CD14-positive monocyte (primary cell): ENCODE measurements around the gene ZNF423. TPM values are rescaled to one million over a fixed set of nuclear protein-coding genes. Genes with fewer than 3 reads are reported as not detected.

ENCODE experiments used
- DNase-seq, 3 donors: peaks; one replicate each; pipeline ENCODE4 v3.0.0-alpha.2; 2011 to 2022
- H2AFZ ChIP-seq: 2 replicates; pipeline ENCODE4 v1.6.0; 2012; ENCODE audit warnings: mild to moderate bottlenecking, low read depth, low read length, inconsistent platforms; ENCODE audit not compliant: insufficient read depth, poor library complexity, severe bottlenecking
- H3K27ac ChIP-seq, 2 donors: 1 replicate in 1 of 2; 2 replicates in 1 of 2; pipeline ENCODE4 v1.5.1; 2012 to 2013; ENCODE audit warnings: low read length in 2 of 2, control low read depth in 1 of 2, inconsistent platforms in 1 of 2, low read depth in 1 of 2, mild to moderate bottlenecking in 1 of 2
- H3K27me3 ChIP-seq, 2 donors: one replicate each; pipeline versions ENCODE4 v1.6.0 to v1.6.1; 2011 to 2013; ENCODE audit warnings: low read length in 2 of 2; ENCODE audit not compliant: control insufficient read depth in 2 of 2, insufficient read depth in 2 of 2
- H3K36me3 ChIP-seq, 2 donors: replicated peaks in 1 of 2; 1 replicate in 1 of 2; 2 replicates in 1 of 2; pipeline versions ENCODE4 v1.5.1 to v1.6.1; 2012 to 2013; ENCODE audit warnings: low read length in 2 of 2, control low read depth in 1 of 2, inconsistent platforms in 1 of 2, mild to moderate bottlenecking in 1 of 2; ENCODE audit not compliant: insufficient read depth in 2 of 2, control insufficient read depth in 1 of 2
- H3K4me1 ChIP-seq, 2 donors: 1 replicate in 1 of 2; 2 replicates in 1 of 2; pipeline versions ENCODE4 v1.5.1 to v1.6.1; 2012 to 2013; ENCODE audit warnings: low read length in 2 of 2, control low read depth in 1 of 2, inconsistent platforms in 1 of 2, mild to moderate bottlenecking in 1 of 2, moderate library complexity in 1 of 2; ENCODE audit not compliant: insufficient read depth in 2 of 2, control insufficient read depth in 1 of 2
- H3K4me2 ChIP-seq: replicated peaks from 2 replicates; pipeline ENCODE3; 2012; ENCODE audit warnings: low read length, moderate library complexity, mild to moderate bottlenecking; ENCODE audit not compliant: poor library complexity, severe bottlenecking; ENCODE audit errors: extremely low read depth
- H3K4me3 ChIP-seq, 3 experiments: fragments of 200-600 bp in 1 of 3; sonication (generic) in 1 of 3; replicated peaks in 1 of 3; 1 replicate in 2 of 3; 2 replicates in 1 of 3; pipeline ENCODE4 v1.5.1; 2011 to 2013; ENCODE audit warnings: low read length in 3 of 3, mild to moderate bottlenecking in 3 of 3, control low read depth in 2 of 3, low read depth in 2 of 3, inconsistent platforms in 1 of 3, moderate library complexity in 1 of 3
- H3K79me2 ChIP-seq: 2 replicates; pipeline ENCODE4 v1.6.0; 2012; ENCODE audit warnings: mild to moderate bottlenecking, control low read depth, inconsistent platforms, low read length, moderate library complexity; ENCODE audit not compliant: insufficient read depth
- H3K9ac ChIP-seq: 2 replicates; pipeline ENCODE4 v1.6.0; 2017; ENCODE audit warnings: low read length, mild to moderate bottlenecking; ENCODE audit not compliant: insufficient read depth, poor library complexity, severe bottlenecking
- H3K9me3 ChIP-seq, 2 donors: replicated peaks in 1 of 2; 1 replicate in 1 of 2; 2 replicates in 1 of 2; pipeline versions ENCODE4 v1.5.1 to v1.6.1; 2012 to 2013; ENCODE audit warnings: low read length in 2 of 2, control low read depth in 1 of 2; ENCODE audit not compliant: control insufficient read depth in 1 of 2, insufficient read depth in 1 of 2
- H4K20me1 ChIP-seq: 2 replicates; pipeline ENCODE4 v1.6.0; 2012; ENCODE audit warnings: mild to moderate bottlenecking, low read length, control low read depth, moderate library complexity; ENCODE audit not compliant: insufficient read depth
- H3K27ac Mint-ChIP-seq, 7 donors: one replicate each; pipeline ENCODE4 v1.8.0; 2020; ENCODE audit warnings: mild to moderate bottlenecking in 7 of 7, mixed read lengths in 7 of 7, moderate library complexity in 6 of 7, inconsistent platforms in 2 of 7
- H3K27me3 Mint-ChIP-seq, 3 donors: one replicate each; pipeline ENCODE4 v1.8.0; 2021 to 2022; ENCODE audit warnings: low read depth in 3 of 3, mild to moderate bottlenecking in 3 of 3, mixed read lengths in 3 of 3, moderate library complexity in 3 of 3, inconsistent platforms in 1 of 3
- H3K36me3 Mint-ChIP-seq, 2 donors: one replicate each; pipeline ENCODE4 v1.8.0; 2020; ENCODE audit warnings: mixed read lengths in 2 of 2, inconsistent platforms in 1 of 2, mild to moderate bottlenecking in 1 of 2
- H3K4me1 Mint-ChIP-seq: one replicate; pipeline ENCODE4 v1.8.0; 2020; ENCODE audit warnings: mild to moderate bottlenecking, mixed read lengths
- H3K4me3 Mint-ChIP-seq, 2 donors: one replicate each; pipeline ENCODE4 v1.8.0; 2020; ENCODE audit warnings: mild to moderate bottlenecking in 2 of 2, mixed read lengths in 2 of 2, moderate library complexity in 1 of 2
- H3K9me3 Mint-ChIP-seq, 7 donors: one replicate each; pipeline ENCODE4 v1.8.0; 2020 to 2022; ENCODE audit warnings: mixed read lengths in 7 of 7, mild to moderate bottlenecking in 6 of 7, moderate library complexity in 6 of 7, inconsistent platforms in 2 of 7
- WGBS: methylation state at CpG from one replicate; pipeline ENCODE4 v1.1.5; 2013; ENCODE audit warnings: missing lambda C conversion rate; ENCODE audit not compliant: insufficient coverage; 5-methylcytosine and 5-hydroxymethylcytosine counted together
- intact Hi-C, 2 donors: fragments of 100-400 bp; cut with micrococcal nuclease; formaldehyde crosslinking; loops; one replicate each; pipeline versions ENCODE4 v1.15.0 to v1.15.1; 2023
- polyA plus RNA-seq, 3 donors: library from polyadenylated mRNA; depleted of rRNA in 1 of 3; unstranded in 2 of 3; stranded (reverse) in 1 of 3; fragments of 300-500 nt in 2 of 3; fragments of >200 nt in 1 of 3; fragmentation: Illumina TruSeq in 2 of 3; gene quantifications; 1 replicate in 2 of 3; 2 replicates in 1 of 3; pipeline ENCODE4 v1.2.3, GENCODE V29; 2012 to 2021
- TF ChIP-seq, protein P1 (sequence below): fragments of 200-600 bp; IDR thresholded peaks from one replicate; pipeline ENCODE4 v1.8.0; 2022; ENCODE audit warnings: antibody characterized with exemption, mild to moderate bottlenecking

The ZNF423 gene
- polyA plus RNA-seq, 3 donors: not detected

DNA sequence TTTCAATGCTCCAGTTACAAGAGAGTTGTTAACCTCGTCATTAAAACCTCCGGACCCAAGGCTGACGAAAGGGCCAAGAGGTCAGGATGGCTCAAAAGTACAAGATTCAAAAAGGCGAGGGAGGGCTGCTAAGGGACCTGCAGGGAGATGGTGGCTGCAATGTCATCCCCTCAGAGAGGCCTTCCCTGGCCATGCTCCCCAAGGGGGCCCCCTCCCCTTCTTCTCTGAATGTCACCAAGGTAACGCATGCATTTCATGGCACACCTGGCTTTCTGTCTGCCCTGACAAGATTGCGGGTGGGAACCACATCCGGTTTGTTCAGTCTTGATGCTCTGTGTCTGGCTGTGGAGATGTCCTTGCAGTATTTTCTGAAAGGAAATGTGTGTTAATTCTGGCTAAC lies 392.4 kb downstream of the ZNF423 start:
- no peaks in the 10 kb centered on the region for H4K20me1 ChIP-seq
- H3K4me3 ChIP-seq: no peak overlapping the region
- Mint-ChIP-seq H3K4me3 (peak overlapping the region in 1 of 2 donors; percentile 35), H3K27me3 (peaks cover 12 to 26% (median 23%) of the 10 kb centered on the region in 3 donors), H3K27ac (no peak overlapping the region), H3K36me3 (no peaks in the 10 kb centered on the region), H3K4me1 (peaks cover 3% of the 10 kb centered on the region), H3K9me3 (peaks cover 0 to 3% (median 0%) of the 10 kb centered on the region in 7 donors)
- H3K27ac ChIP-seq: no peak overlapping the region
- H3K9me3 ChIP-seq: no peaks in the 10 kb centered on the region
- no peaks in the 10 kb centered on the region for H3K79me2 ChIP-seq
- TF ChIP-seq, protein P1, sequence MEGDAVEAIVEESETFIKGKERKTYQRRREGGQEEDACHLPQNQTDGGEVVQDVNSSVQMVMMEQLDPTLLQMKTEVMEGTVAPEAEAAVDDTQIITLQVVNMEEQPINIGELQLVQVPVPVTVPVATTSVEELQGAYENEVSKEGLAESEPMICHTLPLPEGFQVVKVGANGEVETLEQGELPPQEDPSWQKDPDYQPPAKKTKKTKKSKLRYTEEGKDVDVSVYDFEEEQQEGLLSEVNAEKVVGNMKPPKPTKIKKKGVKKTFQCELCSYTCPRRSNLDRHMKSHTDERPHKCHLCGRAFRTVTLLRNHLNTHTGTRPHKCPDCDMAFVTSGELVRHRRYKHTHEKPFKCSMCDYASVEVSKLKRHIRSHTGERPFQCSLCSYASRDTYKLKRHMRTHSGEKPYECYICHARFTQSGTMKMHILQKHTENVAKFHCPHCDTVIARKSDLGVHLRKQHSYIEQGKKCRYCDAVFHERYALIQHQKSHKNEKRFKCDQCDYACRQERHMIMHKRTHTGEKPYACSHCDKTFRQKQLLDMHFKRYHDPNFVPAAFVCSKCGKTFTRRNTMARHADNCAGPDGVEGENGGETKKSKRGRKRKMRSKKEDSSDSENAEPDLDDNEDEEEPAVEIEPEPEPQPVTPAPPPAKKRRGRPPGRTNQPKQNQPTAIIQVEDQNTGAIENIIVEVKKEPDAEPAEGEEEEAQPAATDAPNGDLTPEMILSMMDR: no peak
- DNase-seq: no peak
- H3K9ac ChIP-seq: no peak overlapping the region
- no peaks in the 10 kb centered on the region for H3K36me3 ChIP-seq
- WGBS: 77% methylated on average over 7 of the region's 7 CpGs
- intact Hi-C loops: no loop called here
- peaks cover 0 to 20% of the 10 kb centered on the region in 2 donors for H3K27me3 ChIP-seq
- no peak overlapping the region for H3K4me2 ChIP-seq
- no peaks in the 10 kb centered on the region for H3K4me1 ChIP-seq
- H2AFZ ChIP-seq: no peak overlapping the region

DNA sequence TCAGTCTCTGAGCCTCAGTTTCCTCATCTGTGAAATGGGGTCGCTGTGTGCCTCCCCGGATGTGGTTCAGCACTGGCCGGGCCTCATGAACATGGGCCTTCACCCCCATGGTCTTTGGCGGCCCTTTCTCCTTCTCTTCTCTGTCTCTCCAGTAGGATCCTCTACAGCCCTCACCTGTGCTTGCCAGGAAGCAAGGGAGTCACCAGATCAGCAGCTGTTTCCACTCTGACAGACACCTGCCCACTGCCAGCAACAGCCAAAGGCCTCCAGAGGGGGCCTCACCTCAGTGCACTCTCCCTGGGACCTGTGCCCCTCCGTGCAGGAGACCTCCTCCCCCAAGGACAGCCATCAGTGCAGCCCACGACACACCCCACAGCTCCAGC lies 392.9 kb downstream of the ZNF423 start:
- Histone ChIP-seq H3K4me3 (no peak overlapping the region), H2AFZ (no peak overlapping the region), H3K4me2 (no peak overlapping the region), H3K27ac (no peak overlapping the region), H3K9me3 (no peaks in the 10 kb centered on the region), H3K27me3 (peaks cover 0 to 20% of the 10 kb centered on the region in 2 donors), H3K36me3 (no peaks in the 10 kb centered on the region), H3K4me1 (no peaks in the 10 kb centered on the region), H3K79me2 (no peaks in the 10 kb centered on the region), H4K20me1 (no peaks in the 10 kb centered on the region), H3K9ac (no peak overlapping the region)
- Mint-ChIP-seq H3K27me3 (peaks cover 12 to 26% (median 23%) of the 10 kb centered on the region in 3 donors), H3K4me1 (peaks cover 3% of the 10 kb centered on the region), H3K36me3 (no peaks in the 10 kb centered on the region), H3K4me3 (no peak overlapping the region), H3K27ac (no peak overlapping the region), H3K9me3 (peaks cover 0 to 3% (median 0%) of the 10 kb centered on the region in 7 donors)
- intact Hi-C loops: no loop called here
- DNase-seq: no peak
- 89% methylated on average over 4 of the region's 6 CpGs for WGBS
- TF ChIP-seq, protein P1: no peak
